Measurements from ENCODE around the gene LAG3.
A peak's percentile ranks its signal among the peaks of the same experiment; 100 is the strongest.
"Not testable (repeated sequence)": the region's sequence is repeated elsewhere in the genome, so short reads cannot be mapped to it uniquely, and the experiment has no call there.

The LAG3 gene

DNA sequence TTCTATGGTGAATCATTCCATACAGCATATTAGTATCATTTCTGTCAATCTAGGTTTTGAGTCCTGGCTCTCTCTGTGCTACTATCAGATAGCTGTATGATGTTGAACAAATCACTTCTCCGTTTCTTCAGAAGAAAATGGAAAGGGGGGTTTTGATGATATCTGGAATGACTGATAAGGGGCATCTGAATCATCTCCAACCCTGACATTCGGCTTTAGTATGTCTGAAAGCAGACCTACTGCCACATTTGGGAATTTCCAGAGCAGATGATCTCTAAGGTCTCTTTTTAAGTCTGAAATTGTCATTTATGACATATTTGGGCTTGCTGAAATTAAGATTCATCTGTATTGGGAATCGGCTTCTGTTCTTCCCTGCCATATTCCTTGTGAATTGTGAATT lies 29.5 kb upstream of the LAG3 start:
- H3K9ac ChIP-seq (ENCODE audit: low read depth, low read length) = no peak overlapping the region
- H3K4me1 ChIP-seq (ENCODE audit: control insufficient read depth, insufficient read depth, low read length) = no peaks in the 10 kb centered on the region
- H3K4me3 ChIP-seq (ENCODE audit: low read depth, low read length) = no peak overlapping the region

DNA sequence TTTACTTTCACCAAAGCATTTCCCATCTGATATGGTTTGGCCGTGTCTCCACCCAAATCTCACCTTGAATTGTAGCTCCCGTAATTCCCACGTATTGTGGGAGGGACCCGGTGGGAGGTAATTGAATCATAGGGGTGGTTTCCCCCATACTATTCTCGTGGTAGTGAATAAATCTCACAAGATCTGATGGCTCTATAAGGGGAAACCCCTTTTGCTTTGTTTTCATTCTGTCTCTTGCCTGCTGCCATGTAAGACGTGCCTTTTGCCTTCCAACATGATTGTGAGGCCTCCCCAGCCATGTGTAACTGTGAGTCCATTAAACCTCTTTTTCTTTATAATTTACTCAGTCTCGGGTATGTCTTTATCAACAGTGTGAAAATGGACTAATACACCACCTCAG lies 29.0 kb upstream of the LAG3 start:
- H3K4me1 ChIP-seq (ENCODE audit: control insufficient read depth, insufficient read depth, low read length); H3K9me3 ChIP-seq (ENCODE audit: control insufficient read depth, insufficient read depth, low read length); H3K4me3 ChIP-seq (ENCODE audit: low read depth, low read length); H3K27me3 ChIP-seq (ENCODE audit: control insufficient read depth, insufficient read depth, low read length); H3K9ac ChIP-seq (ENCODE audit: low read depth, low read length): not testable (repeated sequence)
- H3K36me3 ChIP-seq (ENCODE audit: control insufficient read depth, insufficient read depth, low read length) = peaks cover 13% of the 10 kb centered on the region

More for the DNA sequence above, 29.5 kb upstream of the LAG3 start:
- Histone ChIP-seq H3K9me3 (ENCODE audit: control insufficient read depth, insufficient read depth, low read length) (no peaks in the 10 kb centered on the region), H3K36me3 (ENCODE audit: control insufficient read depth, insufficient read depth, low read length) (peaks cover 8% of the 10 kb centered on the region), H3K27me3 (ENCODE audit: control insufficient read depth, insufficient read depth, low read length) (no peaks in the 10 kb centered on the region)

DNA sequence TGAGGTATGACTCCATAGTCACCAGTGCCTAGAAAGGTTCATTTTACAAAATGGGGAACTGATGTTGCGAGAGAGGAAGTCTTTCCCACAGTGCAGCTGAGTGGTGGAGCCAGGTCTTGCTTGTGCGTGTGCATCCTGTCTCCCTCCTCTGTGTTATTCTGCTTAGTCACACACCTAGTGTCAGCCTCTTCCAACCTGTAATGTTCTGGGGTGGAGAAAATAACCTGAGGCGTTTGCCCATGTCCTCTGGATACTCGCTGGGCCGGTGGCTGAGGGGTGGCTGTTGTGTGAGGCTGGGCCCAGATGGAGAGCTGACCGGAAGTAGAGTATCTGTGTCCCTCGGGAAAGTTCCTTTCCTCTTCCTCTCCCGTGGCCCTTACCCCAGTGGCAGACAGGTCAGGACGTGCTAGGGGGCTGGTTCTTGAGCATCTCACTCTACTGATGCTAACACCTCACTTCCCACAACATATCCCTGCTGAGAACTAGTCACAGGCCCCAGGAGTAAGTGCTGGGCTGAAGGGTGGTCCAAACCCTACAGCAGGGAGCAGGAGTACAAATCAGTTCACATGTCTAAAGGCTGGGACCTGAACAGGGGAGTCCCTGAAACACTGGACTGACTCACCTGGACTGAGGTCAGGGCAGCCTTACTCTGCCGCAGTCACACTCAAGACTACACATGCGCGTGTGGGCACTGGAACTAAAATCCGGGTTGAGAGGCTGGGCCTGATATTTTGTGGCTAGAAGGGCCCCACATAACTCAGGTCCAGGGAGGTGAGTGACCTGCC lies 26.4 kb upstream of the LAG3 start:
- H3K9ac ChIP-seq (ENCODE audit: low read depth, low read length) = no peak overlapping the region
- H3K9me3 ChIP-seq (ENCODE audit: control insufficient read depth, insufficient read depth, low read length) = no peaks in the 10 kb centered on the region
- H3K27me3 ChIP-seq (ENCODE audit: control insufficient read depth, insufficient read depth, low read length) = no peaks in the 10 kb centered on the region
- peaks cover 37% of the 10 kb centered on the region for H3K36me3 ChIP-seq (ENCODE audit: control insufficient read depth, insufficient read depth, low read length)
- no peaks in the 10 kb centered on the region for H3K4me1 ChIP-seq (ENCODE audit: control insufficient read depth, insufficient read depth, low read length)
- H3K4me3 ChIP-seq (ENCODE audit: low read depth, low read length) = no peak overlapping the region

DNA sequence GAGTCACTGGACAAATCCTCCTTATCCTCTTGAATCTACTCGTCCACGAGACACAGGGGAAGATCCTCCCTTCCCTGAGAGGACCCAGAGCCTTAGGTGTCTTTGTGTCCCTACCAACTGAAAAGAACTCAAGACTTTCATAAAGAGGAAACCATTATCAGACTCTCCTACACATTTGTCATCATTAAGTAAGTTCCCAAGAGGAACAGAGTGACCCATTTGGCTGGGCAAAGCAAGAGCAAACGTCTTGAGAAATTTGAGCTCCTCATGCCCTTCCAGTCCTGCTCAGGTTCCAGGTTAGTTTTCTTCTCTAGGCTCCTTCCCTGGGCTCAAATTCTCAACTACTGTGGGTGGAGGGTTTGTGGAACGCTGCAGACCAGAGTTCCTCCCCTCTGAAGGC lies 25.1 kb upstream of the LAG3 start:
- H3K36me3 ChIP-seq (ENCODE audit: control insufficient read depth, insufficient read depth, low read length) = peaks cover 47% of the 10 kb centered on the region
- H3K4me3 ChIP-seq (ENCODE audit: low read depth, low read length) = no peak overlapping the region
- no peaks in the 10 kb centered on the region for H3K9me3 ChIP-seq (ENCODE audit: control insufficient read depth, insufficient read depth, low read length)
- no peaks in the 10 kb centered on the region for H3K27me3 ChIP-seq (ENCODE audit: control insufficient read depth, insufficient read depth, low read length)
- peaks cover 3% of the 10 kb centered on the region for H3K4me1 ChIP-seq (ENCODE audit: control insufficient read depth, insufficient read depth, low read length)
- H3K9ac ChIP-seq (ENCODE audit: low read depth, low read length) = no peak overlapping the region

DNA sequence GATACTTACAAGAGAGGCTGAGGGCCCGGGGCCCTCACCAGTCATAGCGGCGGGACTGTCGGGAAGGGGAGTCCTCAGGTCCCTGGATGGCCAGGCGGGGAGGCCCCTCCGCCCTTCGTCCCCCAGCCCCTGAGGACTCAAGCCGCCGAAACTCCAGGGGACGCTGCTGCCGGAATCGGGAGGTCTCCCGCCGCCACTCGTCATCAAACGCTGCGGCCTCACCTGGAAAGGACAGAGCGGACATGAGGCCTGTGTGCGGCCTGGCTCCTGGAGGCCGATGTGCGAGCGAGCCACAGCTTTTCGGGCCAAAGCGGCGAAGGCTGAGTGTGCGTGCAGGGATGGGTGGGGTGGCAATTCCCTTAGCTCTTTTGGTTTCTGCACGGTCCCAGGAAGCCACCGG lies 23.6 kb upstream of the LAG3 start:
- Histone ChIP-seq H3K27me3 (ENCODE audit: control insufficient read depth, insufficient read depth, low read length) (no peaks in the 10 kb centered on the region), H3K4me1 (ENCODE audit: control insufficient read depth, insufficient read depth, low read length) (peaks cover 4% of the 10 kb centered on the region), H3K36me3 (ENCODE audit: control insufficient read depth, insufficient read depth, low read length) (peaks cover 48% of the 10 kb centered on the region)

DNA sequence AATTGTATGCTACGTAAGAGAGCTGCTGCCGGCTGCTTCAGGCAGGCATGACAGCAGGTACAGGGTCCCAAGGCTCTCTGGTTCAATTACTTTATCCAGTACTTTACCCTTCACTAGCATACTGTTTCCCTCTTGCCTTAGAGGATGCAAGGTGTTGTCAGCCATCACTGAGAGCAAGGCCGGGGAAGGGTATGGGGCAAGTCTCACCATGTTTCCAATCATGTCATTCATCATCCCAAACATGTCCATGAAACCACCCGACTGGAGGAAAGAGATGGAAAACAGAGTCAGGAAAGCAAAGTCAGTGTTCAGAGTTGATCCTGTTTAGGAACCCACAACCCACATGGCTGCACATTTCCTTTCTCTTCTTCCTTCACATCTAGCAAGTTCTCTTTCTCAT lies 21.8 kb upstream of the LAG3 start:
- Histone ChIP-seq H3K4me3 (ENCODE audit: low read depth, low read length) (no peak overlapping the region), H3K27me3 (ENCODE audit: control insufficient read depth, insufficient read depth, low read length) (no peaks in the 10 kb centered on the region), H3K4me1 (ENCODE audit: control insufficient read depth, insufficient read depth, low read length) (peaks cover 7% of the 10 kb centered on the region), H3K9me3 (ENCODE audit: control insufficient read depth, insufficient read depth, low read length) (no peaks in the 10 kb centered on the region), H3K36me3 (ENCODE audit: control insufficient read depth, insufficient read depth, low read length) (peaks cover 48% of the 10 kb centered on the region), H3K9ac (ENCODE audit: low read depth, low read length) (no peak overlapping the region)

More for the DNA sequence above, 23.6 kb upstream of the LAG3 start:
- no peak overlapping the region for H3K9ac ChIP-seq (ENCODE audit: low read depth, low read length)
- no peaks in the 10 kb centered on the region for H3K9me3 ChIP-seq (ENCODE audit: control insufficient read depth, insufficient read depth, low read length)
- H3K4me3 ChIP-seq (ENCODE audit: low read depth, low read length) = no peak overlapping the region

DNA sequence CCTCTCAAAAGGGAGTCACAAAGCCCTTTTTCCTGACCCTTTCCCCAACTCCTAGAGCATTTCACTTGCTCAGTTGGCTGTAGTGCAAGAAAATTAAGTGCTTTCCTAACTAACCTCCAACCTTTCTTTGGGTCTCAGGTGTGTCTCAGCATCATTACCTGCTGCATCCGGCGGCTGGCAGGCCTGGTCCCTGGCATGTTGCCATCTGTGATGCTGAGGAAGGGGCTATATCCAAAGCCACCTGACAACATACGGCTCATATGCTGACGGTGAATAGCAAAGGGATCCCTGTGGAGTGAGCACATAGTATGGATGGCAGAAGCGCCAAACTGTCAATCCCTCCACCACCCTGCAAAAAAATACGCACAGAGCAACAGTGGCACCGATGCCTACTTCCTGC lies 20.6 kb upstream of the LAG3 start:
- Histone ChIP-seq H3K27me3 (ENCODE audit: control insufficient read depth, insufficient read depth, low read length) (no peaks in the 10 kb centered on the region), H3K36me3 (ENCODE audit: control insufficient read depth, insufficient read depth, low read length) (peaks cover 48% of the 10 kb centered on the region), H3K4me3 (ENCODE audit: low read depth, low read length) (peak overlapping the region; percentile 83), H3K4me1 (ENCODE audit: control insufficient read depth, insufficient read depth, low read length) (peaks cover 7% of the 10 kb centered on the region), H3K9ac (ENCODE audit: low read depth, low read length) (no peak overlapping the region), H3K9me3 (ENCODE audit: control insufficient read depth, insufficient read depth, low read length) (no peaks in the 10 kb centered on the region)

- peak overlapping the region; percentile 92 for H3K9ac ChIP-seq (ENCODE audit: low read depth, low read length)
- H3K4me1 ChIP-seq (ENCODE audit: control insufficient read depth, insufficient read depth, low read length) = peaks cover 7% of the 10 kb centered on the region
- no peaks in the 10 kb centered on the region for H3K27me3 ChIP-seq (ENCODE audit: control insufficient read depth, insufficient read depth, low read length)
- H3K9me3 ChIP-seq (ENCODE audit: control insufficient read depth, insufficient read depth, low read length) = no peaks in the 10 kb centered on the region
- H3K36me3 ChIP-seq (ENCODE audit: control insufficient read depth, insufficient read depth, low read length) = peaks cover 44% of the 10 kb centered on the region
- H3K4me3 ChIP-seq (ENCODE audit: low read depth, low read length) = peak overlapping the region; percentile 83
These were observed 20.0 kb upstream of the LAG3 start for GRCh38 chr12:6752167-6752920.

DNA sequence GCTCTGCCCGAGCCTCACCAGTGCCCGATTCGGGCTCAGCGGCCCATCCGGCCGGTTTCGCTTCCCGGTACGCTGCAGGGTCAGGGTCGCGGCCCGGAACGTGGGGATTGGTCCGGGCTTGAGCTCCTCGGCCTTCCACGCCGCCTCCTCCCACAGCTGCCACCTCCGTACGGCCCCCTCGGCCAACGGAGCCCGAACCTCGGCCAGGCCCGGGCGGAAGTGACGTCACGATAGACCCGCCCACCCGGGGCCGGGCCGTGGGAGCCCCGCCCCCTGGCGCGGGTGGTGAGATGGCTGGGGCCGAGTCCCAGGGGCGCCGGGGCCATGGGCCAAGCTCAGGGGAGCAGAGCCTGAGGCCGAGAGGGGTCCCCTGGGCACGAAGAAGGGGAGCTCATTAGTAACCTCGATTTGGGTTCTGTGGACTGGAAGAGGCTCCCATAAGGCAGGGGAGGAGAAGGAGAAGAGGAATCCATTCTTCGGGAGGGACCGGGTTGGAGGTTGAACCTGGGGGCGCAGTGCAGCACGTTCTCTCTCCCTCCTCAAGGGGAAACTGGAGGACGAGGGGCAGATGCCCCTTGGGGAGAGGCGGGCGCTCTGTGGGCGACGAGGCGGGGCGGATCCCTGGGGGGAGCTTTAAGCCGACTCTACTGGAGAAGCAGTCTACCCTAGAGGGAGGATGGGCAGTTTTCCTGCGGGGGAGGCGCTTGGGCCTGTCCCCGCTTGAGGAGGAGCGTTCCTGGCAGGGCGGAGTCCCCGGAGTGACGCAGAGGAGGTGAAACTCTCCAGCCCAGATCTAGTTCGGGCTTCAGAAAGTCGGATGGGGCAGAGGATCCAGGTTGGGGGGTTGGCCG lies 19.2 kb upstream of the LAG3 start, which contains the start of gene MLF2:
MLF2 (minus strand) TSS at position 221 of the 851 bp plus-strand sequence. CDS start 807 bp downstream, outside the sequence.
- H3K36me3 ChIP-seq (ENCODE audit: control insufficient read depth, insufficient read depth, low read length) = peaks cover 37% of the 10 kb centered on the region
- H3K27me3 ChIP-seq (ENCODE audit: control insufficient read depth, insufficient read depth, low read length) = no peaks in the 10 kb centered on the region
- no peaks in the 10 kb centered on the region for H3K9me3 ChIP-seq (ENCODE audit: control insufficient read depth, insufficient read depth, low read length)
- H3K4me1 ChIP-seq (ENCODE audit: control insufficient read depth, insufficient read depth, low read length) = peaks cover 7% of the 10 kb centered on the region
- peak within 1 kb of the TSS; percentile 83 for H3K4me3 ChIP-seq (ENCODE audit: low read depth, low read length)
- H3K9ac ChIP-seq (ENCODE audit: low read depth, low read length) = peak within 1 kb of the TSS; percentile 92

GRCh38 chr12:6753772-6754356 lies 18.5 kb upstream of the LAG3 start:
- Histone ChIP-seq H3K27me3 (ENCODE audit: control insufficient read depth, insufficient read depth, low read length) (no peaks in the 10 kb centered on the region), H3K4me1 (ENCODE audit: control insufficient read depth, insufficient read depth, low read length) (peaks cover 7% of the 10 kb centered on the region), H3K4me3 (ENCODE audit: low read depth, low read length) (no peak overlapping the region), H3K36me3 (ENCODE audit: control insufficient read depth, insufficient read depth, low read length) (peaks cover 30% of the 10 kb centered on the region), H3K9me3 (ENCODE audit: control insufficient read depth, insufficient read depth, low read length) (no peaks in the 10 kb centered on the region), H3K9ac (ENCODE audit: low read depth, low read length) (no peak overlapping the region)

GRCh38 chr12:6754411-6754810 lies 17.9 kb upstream of the LAG3 start:
- no peak overlapping the region for H3K9ac ChIP-seq (ENCODE audit: low read depth, low read length)
- H3K27me3 ChIP-seq (ENCODE audit: control insufficient read depth, insufficient read depth, low read length) = no peaks in the 10 kb centered on the region
- no peak overlapping the region for H3K4me3 ChIP-seq (ENCODE audit: low read depth, low read length)
- peaks cover 7% of the 10 kb centered on the region for H3K4me1 ChIP-seq (ENCODE audit: control insufficient read depth, insufficient read depth, low read length)
- H3K9me3 ChIP-seq (ENCODE audit: control insufficient read depth, insufficient read depth, low read length) = no peaks in the 10 kb centered on the region
- H3K36me3 ChIP-seq (ENCODE audit: control insufficient read depth, insufficient read depth, low read length) = peaks cover 25% of the 10 kb centered on the region

All from iPS-15b (cell line).